Endothelial cell of umbilical vein (primary cell): ENCODE measurements around the gene CHI3L2. TPM values are rescaled to one million over a fixed set of nuclear protein-coding genes. Genes with fewer than 3 reads are reported as not detected.

Experiments used
- BruUV-seq: library from RNA; stranded (reverse); fragments of 400-500 nt; replicated peaks from 2 replicates; lab custom pipeline; 2021; lab: Mats Ljungman, UMichigan
- CTCF ChIA-PET: fragments of 300-600, 350-600 bp; sonication (Branson Sonifier 250); formaldehyde crosslinking; loops from one replicate; lab custom pipeline; 2021; ENCODE audit warnings: antibody characterized with exemption, inconsistent platforms; lab: Charles Lee
- POLR2A ChIA-PET: fragments of 300-600, 350-600 bp; sonication (Branson Sonifier 250); formaldehyde crosslinking; loops from one replicate; lab custom pipeline; 2021; ENCODE audit warnings: antibody characterized with exemption, inconsistent platforms; lab: Charles Lee
- DNase-seq: peaks from one replicate; pipeline ENCODE4 v3.0.0-alpha.2; 2011; ENCODE audit warnings: low read depth, low spot score
- FAIRE-seq: peaks from 2 replicates; lab custom pipeline; 2011; peaks lifted over from hg19 to GRCh38; lab: Jason Lieb, UNC
- H2AFZ ChIP-seq: 2 replicates; pipeline ENCODE4 v1.6.0; 2012; ENCODE audit warnings: low read depth, low read length, control low read depth, inconsistent platforms
- H3K27ac ChIP-seq: 2 replicates; pipeline ENCODE4 v1.5.1; 2011; ENCODE audit warnings: low read depth, mild to moderate bottlenecking, control low read depth, low read length, moderate library complexity; ENCODE audit not compliant: insufficient read depth
- H3K27me3 ChIP-seq, 2 experiments: 2 replicates each; pipeline versions ENCODE4 v1.6.0 to v1.6.1; 2011; ENCODE audit warnings: low read length in 2 of 2, mixed read lengths in 1 of 2; ENCODE audit not compliant: control insufficient read depth in 2 of 2, insufficient read depth in 2 of 2
- H3K36me3 ChIP-seq, 2 experiments: 2 replicates in 1 of 2; 3 replicates in 1 of 2; pipeline ENCODE4 v1.5.1; 2011; ENCODE audit warnings: low read length in 2 of 2, mild to moderate bottlenecking in 1 of 2, moderate library complexity in 1 of 2; ENCODE audit not compliant: control insufficient read depth in 2 of 2, insufficient read depth in 2 of 2; ENCODE audit errors: extremely low read depth in 1 of 2
- H3K4me1 ChIP-seq: 3 replicates; pipeline ENCODE4 v1.5.1; 2011; ENCODE audit warnings: mild to moderate bottlenecking, low read length; ENCODE audit not compliant: control insufficient read depth, insufficient read depth; ENCODE audit errors: extremely low read depth
- H3K4me2 ChIP-seq: 2 replicates; pipeline ENCODE4 v1.6.1; 2011; ENCODE audit warnings: low read length, control low read depth, mixed read lengths; ENCODE audit not compliant: insufficient read depth
- H3K4me3 ChIP-seq, 3 experiments: fragments of 200-600 bp in 1 of 3; sonication (generic), shearing (Covaris generic) in 1 of 3; replicated peaks in 1 of 3; 2 replicates each; pipeline ENCODE4 v1.5.1; 2011 to 2016; ENCODE audit warnings: control low read depth in 3 of 3, low read length in 3 of 3, mild to moderate bottlenecking in 2 of 3, inconsistent platforms in 1 of 3, low read depth in 1 of 3, moderate library complexity in 1 of 3; ENCODE audit not compliant: insufficient read depth in 1 of 3
- H3K79me2 ChIP-seq: 2 replicates; pipeline ENCODE4 v1.6.0; 2012; ENCODE audit warnings: low read length, inconsistent platforms; ENCODE audit not compliant: control insufficient read depth, insufficient read depth
- H3K9ac ChIP-seq: replicated peaks from 2 replicates; pipeline ENCODE3; 2011; ENCODE audit warnings: low read length, control low read depth; ENCODE audit not compliant: insufficient read depth; ENCODE audit errors: extremely low read depth
- H3K9me1 ChIP-seq: replicated peaks from 3 replicates; pipeline ENCODE4 v1.6.0; 2011; ENCODE audit warnings: mild to moderate bottlenecking, low read length; ENCODE audit not compliant: control insufficient read depth, insufficient read depth; ENCODE audit errors: extremely low read depth
- H3K9me3 ChIP-seq: replicated peaks from 2 replicates; pipeline ENCODE4 v1.5.1; 2012; ENCODE audit warnings: low read length, inconsistent platforms; ENCODE audit not compliant: control insufficient read depth, insufficient read depth
- H4K20me1 ChIP-seq: replicated peaks from 2 replicates; pipeline ENCODE3; 2011; ENCODE audit warnings: mild to moderate bottlenecking, low read length; ENCODE audit not compliant: control insufficient read depth, insufficient read depth; ENCODE audit errors: extremely low read depth
- MYC ChIP-seq: IDR thresholded peaks from one replicate; pipeline ENCODE4 v1.6.1; 2011; ENCODE audit warnings: mild to moderate bottlenecking, low read depth, low read length
- POLR2AphosphoS5 ChIP-seq: IDR thresholded peaks from 2 replicates; pipeline ENCODE4 v1.6.1; 2012; ENCODE audit warnings: low read depth, mild to moderate bottlenecking, control low read depth, low read length, moderate library complexity; ENCODE audit not compliant: insufficient read depth
- dilution Hi-C: fragments of 300-500 bp; cut with MboI; formaldehyde crosslinking; loops from one replicate; pipeline ENCODE4 v1.15.0; 2019; ENCODE audit warnings: low sequenced_read_pairs; ENCODE audit not compliant: extremely low pct_ligation_motif_present
- intact Hi-C: fragments of 100-400 bp; cut with micrococcal nuclease; formaldehyde crosslinking; loops from one replicate; pipeline ENCODE4 v1.10.0; 2022
- polyA plus RNA-seq, 4 experiments: library from polyadenylated mRNA; depleted of rRNA in 3 of 4; stranded (reverse) in 3 of 4; unstranded in 1 of 4; fragments of >200 nt; gene quantifications; 2 replicates each; pipeline versions ENCODE4 v1.2.1 to v1.2.3, GENCODE V29; 2011 to 2012; ENCODE audit warnings: missing spikeins in 1 of 4
- total RNA-seq: library from RNA; stranded (reverse); gene quantifications from 2 replicates; pipeline ENCODE4 v1.2.3, GENCODE V29; 2021
- TF ChIP-seq, protein P1 (sequence below): IDR thresholded peaks from 2 replicates; pipeline ENCODE4 v1.6.1; 2011; ENCODE audit not compliant: insufficient read depth, insufficient read length
- TF ChIP-seq, protein P2 (sequence below), 2 donors: IDR thresholded peaks; 1 replicate in 1 of 2; 2 replicates in 1 of 2; pipeline ENCODE4 v1.5.1; 2011; ENCODE audit warnings: low read length in 2 of 2, mild to moderate bottlenecking in 2 of 2, moderate library complexity in 2 of 2, control low read depth in 1 of 2, inconsistent platforms in 1 of 2, low read depth in 1 of 2; ENCODE audit not compliant: insufficient read depth in 1 of 2; ENCODE audit errors: extremely low read depth in 1 of 2

CHI3L2 gene
- total and polyA plus RNA-seq, 2 donors (not counting 3 experiments of a cell fraction or from before 2014, with no cell fraction given), result not detected

DNA sequence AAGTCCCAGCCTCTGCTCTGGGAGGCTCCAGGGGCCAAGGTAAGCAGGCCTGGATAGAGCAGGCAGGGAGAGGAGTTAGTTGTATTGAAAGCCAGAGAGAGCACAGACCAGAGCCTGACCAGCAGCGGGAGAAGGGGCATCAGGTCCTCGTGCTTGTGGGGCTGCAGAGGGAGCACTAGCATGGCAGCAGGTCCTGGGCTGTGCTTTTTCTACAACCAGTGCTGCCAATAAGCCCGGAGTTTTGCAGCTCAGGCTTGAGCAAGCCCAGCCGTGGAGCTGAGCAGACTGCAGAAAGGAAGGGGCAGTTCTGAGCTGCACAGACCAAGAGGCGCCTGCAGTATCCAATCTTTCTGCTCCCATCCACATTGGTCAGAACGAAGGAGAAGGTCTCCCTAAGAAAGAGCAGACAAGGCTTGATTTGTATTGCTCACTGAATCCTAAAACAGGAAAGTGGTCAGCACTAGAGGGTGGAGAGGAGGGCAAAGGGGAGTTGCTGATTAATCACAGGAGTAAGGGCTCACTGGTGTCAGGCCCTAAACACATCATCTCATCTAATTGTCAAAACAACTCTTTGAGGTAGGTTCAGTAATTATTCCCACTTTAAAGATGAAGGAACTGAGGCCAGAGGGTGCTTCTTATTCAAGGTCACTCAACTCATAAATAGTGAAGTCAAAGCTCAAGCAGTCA lies 29.8 kb upstream of the CHI3L2 start:
- H3K79me2 ChIP-seq, result no peaks in the 10 kb centered on the region
- no peaks in the 10 kb centered on the region for H3K4me1 ChIP-seq
- H3K4me2 ChIP-seq, result no peak overlapping the region
- no TSS peak for BruUV-seq
- ChIA-PET POLR2A (no interaction called here), CTCF (interaction anchor here (1.0 to 1.3 kb wide), 3 partner anchors 9 to 25 kb away, joined by 3 to 4 read pairs (median 4); no protein-coding TSS in a partner anchor)
- H3K9me1 ChIP-seq, result no peaks in the 10 kb centered on the region
- no peak for DNase-seq
- intact Hi-C loops (no loop called here), dilution Hi-C loops (no loop called here)
- FAIRE-seq, result no peak
- no peak overlapping the region for H3K9ac ChIP-seq
- H3K4me3 ChIP-seq, result no peak overlapping the region
- no peaks in the 10 kb centered on the region for H3K9me3 ChIP-seq
- no peaks in the 10 kb centered on the region for H3K36me3 ChIP-seq
- H2AFZ ChIP-seq, result no peak overlapping the region
- H4K20me1 ChIP-seq, result no peaks in the 10 kb centered on the region
- H3K27ac ChIP-seq, result no peak overlapping the region
- TF ChIP-seq, protein P1, sequence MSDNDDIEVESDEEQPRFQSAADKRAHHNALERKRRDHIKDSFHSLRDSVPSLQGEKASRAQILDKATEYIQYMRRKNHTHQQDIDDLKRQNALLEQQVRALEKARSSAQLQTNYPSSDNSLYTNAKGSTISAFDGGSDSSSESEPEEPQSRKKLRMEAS, result no peak
- TF ChIP-seq, protein P2, sequence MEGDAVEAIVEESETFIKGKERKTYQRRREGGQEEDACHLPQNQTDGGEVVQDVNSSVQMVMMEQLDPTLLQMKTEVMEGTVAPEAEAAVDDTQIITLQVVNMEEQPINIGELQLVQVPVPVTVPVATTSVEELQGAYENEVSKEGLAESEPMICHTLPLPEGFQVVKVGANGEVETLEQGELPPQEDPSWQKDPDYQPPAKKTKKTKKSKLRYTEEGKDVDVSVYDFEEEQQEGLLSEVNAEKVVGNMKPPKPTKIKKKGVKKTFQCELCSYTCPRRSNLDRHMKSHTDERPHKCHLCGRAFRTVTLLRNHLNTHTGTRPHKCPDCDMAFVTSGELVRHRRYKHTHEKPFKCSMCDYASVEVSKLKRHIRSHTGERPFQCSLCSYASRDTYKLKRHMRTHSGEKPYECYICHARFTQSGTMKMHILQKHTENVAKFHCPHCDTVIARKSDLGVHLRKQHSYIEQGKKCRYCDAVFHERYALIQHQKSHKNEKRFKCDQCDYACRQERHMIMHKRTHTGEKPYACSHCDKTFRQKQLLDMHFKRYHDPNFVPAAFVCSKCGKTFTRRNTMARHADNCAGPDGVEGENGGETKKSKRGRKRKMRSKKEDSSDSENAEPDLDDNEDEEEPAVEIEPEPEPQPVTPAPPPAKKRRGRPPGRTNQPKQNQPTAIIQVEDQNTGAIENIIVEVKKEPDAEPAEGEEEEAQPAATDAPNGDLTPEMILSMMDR (IDR thresholded peaks at IDR 0.05; ENCODE audit: extremely low read depth in 1 of 2, insufficient read depth in 1 of 2, low read depth in 1 of 2, low read length in 2 of 2), result peak; percentile 16 to 42
- TF ChIP-seq MYC (no peak), POLR2AphosphoS5 (no peak)
- H3K27me3 ChIP-seq, result peaks cover 5 to 6% of the 10 kb centered on the region in 2 experiments
